Measurements from ENCODE around the gene CNR2.
"Not testable (repeated sequence)": the region's sequence is repeated elsewhere in the genome, so short reads cannot be mapped to it uniquely, and the experiment has no call there.

CNR2 gene

DNA sequence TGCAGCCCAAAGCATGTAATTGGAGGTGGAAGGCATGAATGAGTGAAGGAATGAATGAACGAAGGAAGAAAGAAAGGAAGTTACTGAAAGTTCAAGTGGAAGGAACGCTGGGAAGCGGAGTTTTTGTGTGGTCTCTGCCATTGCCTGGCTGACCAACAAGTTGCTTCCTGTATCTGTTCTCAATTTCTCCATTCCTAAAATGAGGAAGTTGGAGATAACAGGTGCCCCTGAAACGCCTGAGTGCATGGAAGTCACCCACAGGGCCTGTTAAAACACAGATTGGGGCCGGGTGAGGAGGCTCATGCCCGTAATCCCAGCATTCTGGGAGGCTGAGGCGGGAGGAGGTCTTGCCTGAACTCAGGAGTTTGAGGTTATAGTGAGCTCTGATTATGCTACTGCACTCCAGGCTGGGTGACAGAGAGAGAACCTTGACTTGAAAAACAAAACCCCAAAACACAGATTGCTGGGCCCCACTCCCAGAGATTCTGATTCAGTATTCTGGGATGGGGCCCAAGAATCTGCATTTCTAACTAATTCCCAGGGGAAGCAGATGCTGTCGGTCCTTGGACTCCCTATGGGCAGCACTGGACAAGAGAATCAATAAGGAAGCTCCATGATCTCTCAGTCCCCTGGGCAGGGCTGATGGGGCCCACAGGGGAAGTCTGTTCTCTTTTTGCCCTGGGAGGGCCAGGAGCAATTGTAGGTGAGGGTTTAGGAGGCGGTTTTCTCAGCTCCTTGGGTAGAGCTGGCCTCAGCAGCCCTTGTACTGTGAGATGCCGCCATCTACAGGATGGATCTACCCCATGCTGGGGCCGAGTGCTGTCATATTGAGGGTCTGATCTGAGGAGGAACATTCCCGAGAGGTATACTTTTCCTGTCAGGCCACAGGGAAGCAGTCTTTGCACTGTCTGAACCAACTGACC, 3.3 kb upstream of the CNR2 start:
- DNase-seq: peak; percentile 77

DNA sequence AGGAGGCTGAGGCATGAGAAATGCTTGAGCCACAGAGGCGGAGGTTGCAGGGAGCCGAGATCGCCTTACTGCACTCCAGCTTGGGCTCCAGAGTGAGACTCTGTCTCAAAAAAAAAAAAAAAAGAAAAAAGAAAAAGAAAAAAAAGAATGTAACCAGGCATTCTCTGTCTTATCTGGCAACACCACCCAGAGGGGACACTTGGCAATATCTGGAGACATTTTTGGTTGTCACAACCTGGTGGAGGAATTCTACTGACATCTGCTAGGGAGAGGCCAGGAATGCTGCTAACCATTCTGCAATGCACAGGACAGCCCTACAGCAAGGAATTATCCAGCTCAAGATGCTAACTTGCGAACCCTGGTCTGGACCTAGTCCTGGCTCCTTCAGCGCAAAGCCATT, 2.3 kb upstream of the CNR2 start:
- no peak for DNase-seq

DNA sequence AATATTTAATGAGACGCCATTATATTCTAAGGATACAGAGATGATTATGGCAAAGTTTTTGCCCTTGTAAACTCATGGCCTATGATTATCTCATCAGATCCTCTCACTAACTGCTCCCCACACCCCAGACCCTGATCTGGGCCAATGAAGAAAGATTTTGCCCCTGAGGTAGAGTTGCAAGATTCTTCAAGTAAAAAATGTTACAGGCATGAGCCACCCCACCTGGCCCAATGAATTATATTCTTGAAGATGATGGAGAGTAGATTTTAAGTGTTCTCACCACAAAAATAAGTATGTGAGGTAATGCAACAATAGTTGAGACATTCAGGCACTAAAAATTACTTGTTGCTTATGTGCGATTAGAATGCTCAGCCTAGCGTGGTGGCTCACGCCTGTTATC, 1.8 kb upstream of the CNR2 start:
- no peak for DNase-seq

DNA sequence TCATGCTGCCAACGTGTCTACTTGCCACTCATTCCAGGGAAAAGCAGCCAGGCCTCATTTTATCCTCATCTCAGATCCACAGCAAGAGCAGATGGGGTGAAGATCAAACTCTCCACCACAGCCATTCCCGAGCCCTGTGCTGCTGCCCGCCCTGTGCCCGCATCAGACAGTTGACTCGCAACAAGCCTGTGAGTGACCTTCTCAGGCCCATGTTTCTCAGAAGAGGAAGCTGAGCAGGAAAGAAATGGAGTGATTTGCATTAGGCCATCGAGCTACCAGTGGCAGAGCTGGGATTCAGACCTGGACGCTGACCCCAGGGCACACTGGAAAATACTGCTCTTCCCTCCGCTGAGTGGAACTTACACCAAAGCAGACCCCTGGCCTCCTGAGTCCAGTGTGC, 1.2 kb downstream of the CNR2 start:
- no peak for DNase-seq

DNA sequence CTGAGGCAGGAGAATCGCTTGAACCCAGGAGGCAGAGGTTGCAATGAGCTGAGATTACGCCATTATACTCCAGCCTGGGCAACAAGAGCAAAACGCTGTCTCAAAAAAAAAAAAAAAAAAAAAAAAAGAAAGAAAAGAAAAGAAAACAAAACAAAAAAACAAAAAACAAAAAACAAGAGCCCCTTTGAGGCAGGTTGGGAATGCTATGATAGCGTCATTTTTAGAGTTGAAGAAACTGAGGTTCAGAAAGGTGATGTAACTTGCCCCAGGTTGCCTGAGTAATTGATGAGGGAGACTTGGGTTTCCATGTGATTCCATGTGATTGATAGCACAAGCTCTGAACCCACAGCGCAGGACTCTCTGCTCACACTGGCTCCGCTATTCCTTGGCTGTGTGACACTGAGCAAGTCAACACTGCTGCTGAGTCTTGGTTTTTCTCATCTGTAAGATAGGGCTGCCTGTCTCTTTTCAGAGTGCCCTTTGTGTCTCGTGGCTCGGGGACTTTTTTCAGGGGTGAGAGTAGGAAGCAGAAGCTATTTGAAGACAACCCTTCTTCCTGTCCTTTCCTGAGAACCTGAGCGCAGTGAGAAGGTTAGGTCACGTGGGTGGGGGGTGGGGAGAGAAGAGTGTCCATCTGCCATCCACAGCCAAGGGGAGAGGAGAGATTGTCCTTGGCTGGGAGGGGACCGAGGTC, 2.5 kb downstream of the CNR2 start:
- DNase-seq: no peak

DNA sequence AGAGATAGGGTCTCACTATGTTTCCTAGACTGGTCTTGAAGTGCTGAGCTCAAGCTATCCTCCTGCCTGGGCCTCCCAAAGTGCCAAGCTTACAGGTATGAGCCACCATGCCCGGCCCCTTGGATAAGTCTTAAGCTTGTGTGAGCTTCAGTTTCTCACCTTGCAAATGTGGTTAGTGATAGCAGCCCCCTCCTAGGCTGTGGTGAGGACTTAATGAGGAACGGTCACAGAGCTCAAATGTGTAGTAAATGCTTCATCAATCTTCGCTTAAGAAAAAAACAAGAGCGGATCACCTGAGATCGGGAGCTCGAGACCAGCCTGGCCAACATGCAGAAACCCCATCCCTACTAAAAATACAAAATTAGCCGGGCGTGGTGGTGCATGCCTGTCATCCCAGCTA, 3.0 kb downstream of the CNR2 start:
- no peak for DNase-seq

DNA sequence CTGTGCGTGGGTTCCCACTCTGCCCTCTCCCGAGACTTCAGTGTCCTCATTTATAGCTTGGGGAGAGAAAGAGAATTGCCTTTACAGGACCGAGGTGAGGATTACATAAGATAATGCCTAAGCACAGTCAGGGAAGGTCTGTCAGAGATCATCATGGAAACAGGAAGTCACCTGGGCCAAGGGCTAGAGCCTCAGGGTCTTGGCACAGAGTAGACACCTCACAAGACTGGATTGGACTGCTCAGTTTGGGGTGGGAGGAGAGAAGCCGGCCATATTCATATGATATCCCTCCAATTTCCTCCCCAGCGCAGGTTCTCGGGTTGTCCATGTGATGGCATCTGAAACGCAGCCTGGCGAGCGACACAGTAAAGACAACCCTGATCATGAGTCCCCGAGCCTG, 3.8 kb downstream of the CNR2 start:
- no peak for DNase-seq

DNA sequence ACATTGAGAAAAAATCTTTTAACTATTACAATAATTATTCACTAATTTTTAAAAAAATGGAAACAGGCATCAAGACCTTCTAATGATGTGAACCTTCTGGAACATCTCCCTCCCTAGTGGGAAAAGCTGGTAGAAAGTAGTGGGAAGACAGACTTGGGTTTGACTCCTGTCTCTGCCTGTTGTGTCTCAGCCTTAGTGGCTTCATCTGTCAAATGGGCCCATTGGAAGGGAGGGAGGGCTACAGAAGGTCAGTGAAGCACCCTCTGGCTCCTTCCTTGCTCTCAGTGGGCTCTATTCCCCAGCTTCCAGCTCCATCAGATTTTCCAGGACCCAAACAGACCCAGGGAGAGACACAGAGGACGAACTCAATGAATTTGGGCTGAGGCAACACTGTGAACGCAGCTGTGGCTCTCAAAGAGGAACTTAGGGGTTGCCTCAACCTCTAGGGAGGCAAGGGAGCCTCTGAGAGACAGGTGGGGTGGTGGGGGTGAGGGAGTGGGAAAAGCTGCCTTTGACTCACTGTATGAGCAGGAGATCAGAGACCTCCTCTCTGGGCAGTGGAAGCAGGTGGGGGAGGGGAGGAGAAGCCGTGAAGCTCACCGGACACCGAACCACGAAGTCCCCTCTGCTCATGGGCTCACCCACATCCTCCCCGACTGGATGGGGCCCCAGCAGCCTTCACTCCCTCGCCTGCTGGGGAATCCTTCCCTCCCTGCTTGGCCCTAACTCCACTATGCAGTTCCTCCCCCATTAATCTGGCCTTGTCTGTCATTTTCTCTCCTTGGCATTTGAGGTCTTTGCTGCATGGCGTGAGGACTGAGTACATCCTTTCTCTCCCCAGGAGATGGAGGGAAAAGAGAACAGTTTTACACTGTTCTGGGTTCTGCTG, 4.5 kb downstream of the CNR2 start:
- DNase-seq: no peak

DNA sequence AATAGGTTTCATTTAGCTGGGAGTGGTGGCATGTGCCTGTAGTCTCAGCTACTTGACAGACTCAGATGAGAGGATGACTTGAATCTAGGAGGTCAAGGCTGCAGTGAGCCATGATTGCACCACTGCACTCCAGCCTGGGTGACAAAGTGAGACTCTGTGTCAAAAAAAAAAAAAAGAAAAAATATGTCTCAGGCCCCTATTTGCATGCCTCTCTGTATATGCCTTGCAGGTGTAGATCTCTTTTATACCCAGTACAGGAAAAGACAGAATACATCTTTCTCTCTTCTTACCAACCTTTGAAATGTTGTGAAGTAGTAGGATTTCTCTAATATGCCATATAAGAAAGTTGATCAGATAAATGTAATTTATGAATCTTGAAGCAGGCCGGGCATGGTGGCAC, 6.4 kb downstream of the CNR2 start:
- no peak for DNase-seq

DNA sequence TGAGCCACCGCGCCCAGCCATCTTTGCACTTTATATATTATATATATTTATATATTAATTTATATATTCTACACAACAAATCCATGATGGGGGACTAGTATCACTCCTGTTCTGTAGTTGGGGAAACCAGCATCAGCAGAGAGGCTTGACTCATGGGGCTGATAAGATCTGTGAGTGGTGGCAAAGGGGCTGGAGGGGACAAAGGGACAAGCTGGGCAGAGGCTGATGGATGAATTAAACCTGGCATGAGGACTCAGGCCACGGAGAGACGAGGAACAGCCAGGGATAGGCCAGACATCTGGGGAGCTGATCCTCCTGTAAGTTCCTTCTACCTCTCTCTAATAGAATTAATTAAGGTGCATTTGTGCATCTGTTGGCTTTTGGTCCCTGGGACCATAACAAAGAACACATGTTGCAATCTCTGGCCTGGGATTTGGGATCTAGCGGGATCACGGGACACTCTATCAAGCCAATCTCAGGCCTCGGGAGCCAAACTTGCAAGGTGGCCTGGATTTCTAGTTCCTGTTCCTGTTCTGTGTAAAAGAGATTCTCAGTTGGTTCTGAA, 7.6 kb downstream of the CNR2 start:
- no peak for DNase-seq

DNA sequence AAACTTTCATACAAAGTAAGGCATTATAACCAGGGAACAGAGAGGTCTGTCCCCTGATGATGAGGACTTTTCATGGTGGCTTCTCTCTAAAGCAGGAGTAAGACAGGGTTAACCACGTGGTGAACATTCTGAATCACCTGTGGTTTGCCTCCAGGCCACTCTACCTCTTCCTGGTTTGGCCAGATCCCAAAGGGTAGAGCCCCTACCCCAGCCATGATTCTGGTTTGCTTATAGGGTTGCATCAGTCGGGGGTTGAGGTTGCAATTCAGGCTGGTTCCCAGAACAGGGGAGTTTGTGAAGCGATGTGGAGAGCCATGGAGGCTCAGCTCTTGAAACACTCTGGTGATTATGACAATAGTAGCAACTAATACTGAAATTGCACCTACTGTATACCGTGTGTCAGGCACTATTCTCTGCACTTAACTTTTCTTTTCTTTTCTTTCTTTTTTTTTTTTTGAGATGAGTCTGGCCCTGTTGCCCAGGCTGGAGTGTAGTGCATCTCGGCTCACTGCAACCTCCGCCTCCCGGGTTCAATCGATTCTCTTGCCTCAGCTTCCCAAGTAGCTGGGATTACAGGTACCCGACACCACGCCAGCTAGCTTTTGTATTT, 8.3 kb downstream of the CNR2 start:
- DNase-seq: no peak

DNA sequence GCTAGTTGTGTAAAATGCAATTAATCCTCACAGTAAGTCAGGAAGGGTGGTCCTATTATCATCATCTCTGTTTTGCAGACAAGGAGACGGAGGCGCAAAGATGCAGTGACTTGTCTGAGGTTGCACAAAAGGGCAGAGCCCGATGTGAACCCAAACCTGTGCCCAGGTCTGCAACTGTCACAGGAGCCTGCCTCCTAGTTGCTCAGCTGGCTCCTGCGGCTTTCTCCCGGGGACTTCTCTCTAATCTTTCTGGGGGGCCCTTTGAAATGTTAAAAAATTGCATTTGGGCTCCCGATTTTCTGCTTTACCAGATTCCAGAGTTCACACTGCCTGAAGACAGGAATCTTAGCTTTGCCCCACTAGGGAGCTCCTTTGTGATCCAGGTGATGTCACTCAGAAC, 9.4 kb downstream of the CNR2 start:
- DNase-seq: no peak

DNA sequence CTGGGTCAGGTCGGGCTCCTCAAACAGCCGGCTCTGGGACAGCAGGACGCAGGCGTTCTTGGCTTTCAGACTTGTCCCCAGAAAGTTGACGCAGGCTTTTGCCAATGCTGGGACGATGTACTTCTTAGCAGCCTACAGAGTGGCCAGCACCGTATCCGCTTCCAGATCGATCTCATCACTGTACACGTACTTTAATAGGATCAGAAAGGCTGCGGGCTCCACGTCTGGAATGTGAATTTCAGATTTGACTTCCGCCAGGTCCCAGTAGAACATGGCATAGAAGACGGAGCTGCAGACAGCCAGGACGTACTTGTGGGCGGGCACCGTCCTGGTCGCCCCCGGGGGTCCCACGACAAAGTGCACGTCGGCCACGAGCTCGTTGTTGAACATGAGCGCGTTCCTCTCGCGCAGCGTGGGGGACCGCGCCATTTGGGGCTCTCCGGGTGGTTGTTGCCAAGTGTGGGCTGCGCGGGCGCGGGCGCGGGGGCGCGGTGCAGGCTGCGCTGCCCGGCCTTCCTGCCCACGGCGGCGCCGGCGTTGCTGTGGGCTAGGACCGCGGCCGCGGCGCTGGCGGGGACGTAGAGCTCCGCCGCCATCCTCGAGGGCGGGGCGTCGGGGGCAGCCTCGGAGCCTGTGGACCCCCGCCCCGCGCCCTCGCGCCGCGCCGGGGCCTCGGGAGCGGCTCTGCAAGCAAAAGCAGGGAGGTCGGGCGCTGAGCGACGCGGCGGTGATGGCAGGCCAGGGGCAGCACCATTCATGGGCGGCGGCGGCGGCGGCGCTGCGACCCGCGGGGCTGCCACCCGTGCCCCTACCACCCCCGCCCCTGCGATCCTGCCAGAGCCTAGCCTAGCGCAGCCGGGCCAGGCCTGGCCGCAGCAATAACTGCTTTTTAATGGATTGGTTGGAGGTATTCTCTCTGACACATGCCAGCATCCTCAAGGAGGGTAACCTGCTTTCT, 10.6 kb downstream of the CNR2 start:
- no peak for DNase-seq

DNA sequence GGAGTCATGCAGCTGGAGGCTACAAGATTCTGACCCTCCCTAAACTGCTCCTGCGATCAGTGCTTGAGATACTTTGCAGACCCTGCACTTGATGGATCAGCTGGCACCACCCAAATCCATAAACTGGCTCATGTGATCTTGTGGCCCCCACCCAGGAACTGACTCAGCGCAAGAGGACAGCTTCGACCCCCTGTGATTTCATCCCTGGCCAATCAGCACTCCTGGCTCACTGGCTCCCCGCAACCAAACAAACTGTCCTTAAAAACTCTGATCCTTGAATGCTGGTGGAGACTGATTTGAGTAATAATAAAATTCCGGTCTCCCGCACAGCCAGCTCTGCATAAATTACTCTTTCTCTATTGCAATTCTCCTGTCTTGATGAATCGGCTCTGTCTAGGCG, 13.1 kb downstream of the CNR2 start:
- not testable (repeated sequence) for DNase-seq

DNA sequence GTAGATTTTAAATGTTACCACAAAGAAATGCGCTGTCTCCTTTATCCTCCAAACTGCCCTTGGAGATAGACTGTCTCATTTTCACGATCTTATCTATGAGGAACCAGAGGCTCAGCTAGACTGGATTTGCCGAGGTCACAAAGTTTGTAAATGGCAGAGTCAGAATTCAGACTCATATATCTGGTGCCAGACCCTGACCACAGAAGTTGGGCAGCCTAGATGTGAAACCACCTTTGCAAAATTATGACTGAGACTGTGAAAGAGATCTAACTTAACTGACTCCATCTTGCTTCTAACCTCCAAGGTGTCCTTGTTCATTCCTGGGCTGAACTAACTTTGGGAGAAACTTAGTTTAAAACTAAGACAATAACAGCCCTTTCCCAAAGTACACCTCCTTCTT, 14.1 kb downstream of the CNR2 start:
- no peak for DNase-seq

DNA sequence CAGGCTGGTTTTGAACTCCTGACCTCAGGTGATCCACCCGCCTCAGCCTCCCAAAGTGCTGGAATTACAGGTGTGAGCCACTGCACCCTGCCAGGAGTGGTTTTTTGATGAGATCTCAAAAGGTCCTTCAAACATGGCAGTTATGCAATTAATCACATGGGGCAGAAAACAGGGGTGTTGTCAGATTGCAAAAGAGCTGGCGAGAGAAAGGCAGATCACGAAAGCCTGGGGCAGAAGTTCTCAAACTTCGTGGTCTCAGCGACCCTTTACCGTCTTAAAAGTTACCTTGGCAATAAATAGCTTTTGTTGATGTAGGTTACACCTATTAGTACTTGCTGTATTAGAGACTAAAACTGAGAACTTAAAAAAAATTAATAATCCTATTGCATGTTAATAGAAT, 16.1 kb downstream of the CNR2 start:
- no peak for DNase-seq

DNA sequence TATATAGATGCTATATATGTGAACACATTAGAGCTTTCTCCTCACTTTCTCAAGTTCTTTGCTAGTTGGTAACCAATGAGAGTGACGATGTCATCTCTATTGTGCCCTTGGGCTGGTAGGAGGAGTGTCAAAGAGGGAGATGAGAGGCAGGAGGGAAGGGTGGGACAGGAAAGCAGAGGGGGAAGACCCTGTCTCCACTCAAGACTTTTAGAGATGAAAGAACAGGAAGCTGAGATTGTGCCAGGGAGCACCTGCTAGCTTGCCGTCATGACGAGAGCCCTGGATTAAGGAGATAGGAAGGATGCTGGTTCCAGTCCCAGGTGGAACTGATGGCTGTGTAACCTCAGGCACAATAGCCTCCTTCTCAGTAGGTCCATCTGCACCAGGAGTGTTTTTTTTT, 16.7 kb downstream of the CNR2 start:
- no peak for DNase-seq

DNA sequence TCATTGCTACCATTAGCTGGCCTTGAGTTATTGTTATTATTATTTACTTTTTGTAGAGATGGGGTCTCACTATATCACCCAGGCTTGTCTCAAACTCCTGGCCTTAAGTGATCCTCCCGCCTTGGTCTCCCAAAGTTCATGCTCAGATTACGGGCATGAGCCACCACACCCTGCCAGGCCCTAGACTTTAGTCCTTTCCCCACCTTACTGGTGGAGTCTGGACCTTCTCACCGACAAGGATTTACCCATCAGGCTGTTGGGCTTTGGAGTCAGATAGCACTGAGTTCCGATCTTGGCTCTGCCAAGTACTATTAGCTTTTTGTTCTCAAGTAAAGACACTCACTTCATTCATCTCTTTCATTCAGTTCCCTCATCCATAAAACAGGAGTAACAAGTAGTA, 17.2 kb downstream of the CNR2 start:
- no peak for DNase-seq

DNA sequence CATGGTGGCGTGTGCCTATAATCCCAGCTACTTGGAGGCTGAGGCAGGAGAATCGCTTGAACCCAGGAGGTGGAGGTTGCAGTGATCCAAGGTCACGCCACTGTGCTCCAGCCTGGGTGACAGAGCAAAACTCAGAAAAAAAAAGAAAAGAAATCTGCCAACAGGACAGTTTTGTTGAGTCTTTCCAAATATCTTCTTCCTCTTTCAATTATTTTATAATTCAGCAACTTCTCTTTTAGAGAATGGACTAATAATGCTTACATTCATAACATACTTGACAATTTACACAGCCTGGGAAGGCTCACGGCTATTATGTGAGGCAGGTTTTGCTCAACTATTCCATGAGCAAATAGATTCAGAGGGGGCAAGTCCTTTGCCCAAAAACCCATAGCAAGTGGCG, 18.1 kb downstream of the CNR2 start:
- no peak for DNase-seq

DNA sequence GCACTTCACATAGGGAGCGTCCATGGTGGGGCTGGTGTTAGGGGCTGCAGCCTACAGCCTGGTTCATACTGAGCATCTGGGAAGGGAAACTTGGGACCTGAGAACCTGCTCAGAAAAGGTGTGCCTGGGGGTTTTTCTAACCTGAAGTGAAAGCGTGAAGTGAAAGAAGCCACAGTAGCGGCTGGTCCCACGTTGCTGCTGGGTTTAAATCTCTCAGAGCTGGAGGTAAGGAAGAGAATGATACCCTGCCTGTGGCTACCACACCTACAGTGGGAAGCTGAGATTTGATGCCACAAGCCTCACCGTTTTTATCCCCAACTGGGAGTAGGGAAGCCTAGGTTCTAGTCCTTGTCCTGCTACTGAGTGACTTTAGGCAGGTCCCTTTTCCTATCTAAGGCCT, 24.1 kb downstream of the CNR2 start:
- DNase-seq: no peak

DNA sequence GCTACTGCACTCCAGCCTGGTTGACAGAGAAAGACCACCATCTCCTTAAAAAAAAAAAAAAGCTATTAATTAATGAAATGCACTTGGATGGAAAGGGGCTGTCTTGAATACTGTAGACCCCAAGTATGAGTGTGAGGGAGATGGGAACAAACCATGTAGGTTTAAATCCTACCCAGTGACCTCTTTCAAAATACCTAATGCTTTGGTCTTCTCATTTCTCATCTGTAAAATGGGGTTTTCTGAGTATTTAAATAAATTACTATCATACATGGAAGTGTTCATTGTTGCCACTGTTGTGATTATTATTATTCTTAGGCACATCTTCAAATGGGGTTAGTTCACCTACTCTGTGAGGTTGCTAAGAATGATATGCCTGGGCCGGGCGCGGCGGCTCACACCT, 27.9 kb downstream of the CNR2 start:
- DNase-seq: no peak

DNA sequence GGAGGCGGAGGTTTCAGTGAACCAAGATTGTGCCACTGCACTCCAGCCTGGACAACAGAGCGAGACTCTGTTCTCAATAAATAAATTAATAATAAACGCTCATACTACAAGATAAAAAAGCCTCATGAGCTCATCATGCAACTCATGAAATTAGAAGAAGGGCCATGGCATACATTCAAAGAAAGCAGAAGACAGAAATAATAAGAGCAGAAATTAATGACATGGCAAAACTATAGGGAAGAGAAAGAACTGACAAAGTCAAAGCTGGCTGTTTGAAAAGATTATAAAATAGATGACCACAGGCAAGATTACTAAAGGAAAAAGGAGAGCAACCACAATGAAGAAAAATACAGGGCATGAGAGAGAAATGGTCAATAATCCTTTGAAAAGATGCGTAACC, 30.4 kb downstream of the CNR2 start:
- no peak for DNase-seq
